Astrocyte of the cerebellum (primary cell): ENCODE results near the gene SLC25A39.
"Not testable (repeated sequence)": the region's sequence is repeated elsewhere in the genome, so short reads cannot be mapped to it uniquely, and the experiment has no call there.

Source experiments
- DNase-seq: peaks from one replicate; pipeline ENCODE4 v3.0.0-alpha.2; 2011; ENCODE audit warnings: low read depth
- H3K4me3 ChIP-seq: 2 replicates; pipeline ENCODE4 v1.5.1; 2011; ENCODE audit warnings: mild to moderate bottlenecking, low read depth, low read length, moderate library complexity
- CTCF ChIP-seq: IDR thresholded peaks from 2 replicates; pipeline ENCODE4 v1.5.1; 2012; ENCODE audit warnings: low read length, low read depth, moderate library complexity, mild to moderate bottlenecking; ENCODE audit errors: missing control alignments
- in situ Hi-C: cut with HindIII; loops from 2 replicates; pipeline ENCODE4 v1.10.0; 2017; ENCODE audit warnings: low sequenced_read_pairs

The SLC25A39 gene

GRCh38 chr17:44348234-44348987, 23.8 kb upstream of the SLC25A39 start:
- in situ Hi-C loops, result no loop called here
- no peak for TF ChIP-seq CTCF
- no peak for DNase-seq
- H3K4me3 ChIP-seq, result no peak overlapping the region

- H3K4me3 ChIP-seq, DNase-seq, in situ Hi-C loops: not testable (repeated sequence)
Measured at GRCh38 chr17:44347206-44348055, 22.8 kb upstream of the SLC25A39 start.

- in situ Hi-C loops, result no loop called here
- no peak for TF ChIP-seq CTCF
- H3K4me3 ChIP-seq, result peak overlapping the region; percentile 64
- no peak for DNase-seq
Measured at GRCh38 chr17:44346064-44346844, 21.6 kb upstream of the SLC25A39 start.

GRCh38 chr17:44345454-44346026, 20.9 kb upstream of the SLC25A39 start:
- peak overlapping the region; percentile 64 for H3K4me3 ChIP-seq
- TF ChIP-seq CTCF, result peak; percentile 66
- in situ Hi-C loops, result no loop called here
- peak; percentile 38 for DNase-seq

- in situ Hi-C loops, result no loop called here
- no peak for TF ChIP-seq CTCF
- peak within 1 kb of the TSS; percentile 64 for H3K4me3 ChIP-seq
- DNase-seq, result peak; percentile 99
Measured at GRCh38 chr17:44344939-44345453, 20.4 kb upstream of the SLC25A39 start, which contains the start of gene GRN. Gene GRN (plus strand): TSS chr17:44345302. CDS start chr17:44349165, 3,863 bp downstream.

GRCh38 chr17:44343510-44344209, 19.0 kb upstream of the SLC25A39 start:
- no peak for TF ChIP-seq CTCF
- in situ Hi-C loops, result no loop called here
- no peak for DNase-seq
- H3K4me3 ChIP-seq, result no peak overlapping the region

- in situ Hi-C loops, H3K4me3 ChIP-seq, DNase-seq: not testable (repeated sequence)
Measured at GRCh38 chr17:44340553-44340952, 15.9 kb upstream of the SLC25A39 start.
